ENCODE measurements around the gene PKN1.
"Not testable (repeated sequence)": the region's sequence is repeated elsewhere in the genome, so short reads cannot be mapped to it uniquely, and the experiment has no call there.

PKN1 gene

DNA sequence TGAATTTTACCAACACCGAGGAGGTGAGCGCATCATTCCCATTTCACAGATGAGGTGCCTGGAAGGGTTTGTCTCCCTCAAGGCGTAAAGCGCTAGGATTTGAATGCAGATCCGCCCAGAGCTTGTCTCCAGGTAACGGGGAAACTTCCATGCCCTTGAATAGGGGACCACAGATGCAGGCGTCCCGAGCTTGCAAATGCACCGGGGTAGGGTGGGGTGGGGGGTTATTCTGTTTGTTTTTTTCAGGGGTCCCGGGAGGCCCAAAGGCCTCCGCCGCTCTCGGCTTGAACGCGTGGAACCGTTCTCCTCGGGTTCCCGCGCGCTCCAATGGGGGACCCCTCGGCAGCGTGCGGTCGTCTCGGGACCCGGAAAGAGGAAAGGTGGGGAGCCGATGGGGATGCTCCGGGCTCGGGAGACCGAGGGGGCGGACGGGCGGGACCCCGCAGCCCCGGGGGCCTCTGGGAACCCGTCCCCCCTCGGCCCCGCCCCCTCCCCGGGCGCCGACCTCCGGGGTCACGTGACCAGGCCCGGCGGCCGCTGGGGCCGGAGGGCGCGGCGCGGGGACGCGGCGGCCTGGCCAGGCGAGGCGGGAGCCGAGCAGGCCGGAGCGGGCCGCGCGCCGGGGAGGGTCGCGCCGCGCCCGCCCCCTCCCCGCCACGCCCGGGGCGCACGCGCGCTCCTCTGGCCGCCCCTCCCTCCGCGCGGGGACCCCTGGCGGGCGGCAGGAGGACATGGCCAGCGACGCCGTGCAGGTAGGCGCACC is at the start of gene PKN1:
Gene PKN1, plus strand, starts transcription at position 516 of the 763 bp plus-strand sequence. Its CDS starts 216 bp downstream, at position 732.
- DNase-seq (ENCODE audit: low read depth in 2 of 3, low spot score in 2 of 3), result peak in 1 of 3 experiments; percentile 50

DNA sequence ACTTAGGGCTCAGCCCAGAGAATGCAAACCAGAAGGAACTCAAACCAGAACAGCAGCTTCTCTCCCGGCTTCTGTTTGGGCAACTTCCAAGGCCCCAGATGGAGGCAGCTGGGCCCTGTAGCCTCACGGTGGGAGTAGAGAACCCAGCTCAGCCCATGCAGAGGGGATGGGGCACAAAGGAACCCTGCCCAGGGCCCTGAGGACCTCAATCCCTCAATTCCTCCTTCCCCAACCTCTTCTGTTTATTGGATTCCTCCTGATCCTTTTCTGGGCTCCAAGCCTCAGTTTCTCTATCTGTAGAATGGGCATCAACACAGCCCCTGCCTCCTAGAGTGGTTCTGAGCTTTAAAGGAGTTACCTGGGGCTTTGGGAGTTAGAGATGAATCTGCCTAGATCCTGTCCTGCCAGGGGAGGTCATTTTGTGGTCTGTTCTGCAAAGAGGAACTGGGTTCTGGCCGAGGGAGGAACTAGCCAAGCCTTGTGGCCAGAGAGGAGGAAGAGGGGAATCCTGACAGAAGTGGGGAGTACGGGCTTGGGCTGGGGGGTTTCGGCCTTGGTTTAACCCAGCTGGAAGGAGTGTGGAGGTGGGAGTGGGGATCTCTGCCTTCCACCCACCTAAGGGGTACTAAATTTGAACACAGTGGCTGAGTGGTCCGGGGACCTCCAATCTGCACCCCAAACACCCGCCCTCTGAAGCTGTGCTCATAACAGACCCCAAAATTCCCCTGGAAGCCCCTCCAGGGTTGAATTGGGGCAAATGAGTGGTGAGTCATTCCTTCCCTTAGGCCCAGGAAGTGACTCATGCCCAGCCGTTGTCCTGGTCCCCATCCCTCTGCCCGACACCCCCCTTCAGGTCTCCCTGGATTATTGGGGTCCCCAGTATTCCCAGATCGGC is 49.2 kb upstream of the PKN1 start:
- DNase-seq (ENCODE audit: low read depth in 2 of 3, low spot score in 2 of 3), result peak in 1 of 3 experiments; percentile 51

DNA sequence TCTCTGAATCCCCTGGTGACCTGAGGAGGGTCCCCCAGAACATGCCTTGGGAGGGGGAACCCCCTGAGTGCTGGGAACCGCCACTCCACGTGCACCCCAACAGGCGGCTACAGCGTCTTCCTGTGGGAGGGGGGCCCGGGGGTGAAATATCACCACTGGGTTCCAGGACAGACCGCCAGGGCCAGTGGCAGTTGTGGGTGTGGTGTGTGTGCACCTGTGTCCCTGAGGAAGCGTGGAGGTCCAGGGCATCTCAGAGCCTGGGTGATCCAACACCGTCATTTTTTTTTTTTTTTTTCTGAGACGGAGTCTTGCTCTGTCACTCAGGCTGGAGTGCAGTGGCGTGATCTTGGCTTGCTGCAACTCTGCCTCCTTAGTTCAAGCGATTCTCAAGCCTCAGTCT is 47.6 kb upstream of the PKN1 start:
- DNase-seq (ENCODE audit: low read depth in 2 of 3, low spot score in 2 of 3), result no peak

DNA sequence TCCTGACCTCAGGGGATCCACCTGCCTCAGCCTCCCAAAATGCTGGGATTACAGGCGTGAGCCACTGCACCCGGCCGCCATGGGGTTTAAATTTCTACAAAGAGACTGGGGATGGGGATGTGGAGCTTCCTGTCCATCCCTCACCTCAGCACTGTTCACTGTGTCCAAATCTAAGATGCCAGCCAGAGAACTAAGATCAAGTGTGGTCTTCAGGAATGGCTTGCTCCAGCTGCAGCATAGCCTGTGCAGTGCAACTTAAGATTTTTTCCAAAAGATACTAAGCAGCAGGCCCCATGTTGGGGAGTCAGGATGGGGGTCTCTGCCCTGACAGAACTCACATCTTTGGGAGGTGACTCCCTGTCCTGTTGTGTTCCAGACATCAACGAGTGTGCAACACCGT is 42.6 kb upstream of the PKN1 start:
- DNase-seq (ENCODE audit: low read depth in 2 of 3, low spot score in 2 of 3), result no peak

DNA sequence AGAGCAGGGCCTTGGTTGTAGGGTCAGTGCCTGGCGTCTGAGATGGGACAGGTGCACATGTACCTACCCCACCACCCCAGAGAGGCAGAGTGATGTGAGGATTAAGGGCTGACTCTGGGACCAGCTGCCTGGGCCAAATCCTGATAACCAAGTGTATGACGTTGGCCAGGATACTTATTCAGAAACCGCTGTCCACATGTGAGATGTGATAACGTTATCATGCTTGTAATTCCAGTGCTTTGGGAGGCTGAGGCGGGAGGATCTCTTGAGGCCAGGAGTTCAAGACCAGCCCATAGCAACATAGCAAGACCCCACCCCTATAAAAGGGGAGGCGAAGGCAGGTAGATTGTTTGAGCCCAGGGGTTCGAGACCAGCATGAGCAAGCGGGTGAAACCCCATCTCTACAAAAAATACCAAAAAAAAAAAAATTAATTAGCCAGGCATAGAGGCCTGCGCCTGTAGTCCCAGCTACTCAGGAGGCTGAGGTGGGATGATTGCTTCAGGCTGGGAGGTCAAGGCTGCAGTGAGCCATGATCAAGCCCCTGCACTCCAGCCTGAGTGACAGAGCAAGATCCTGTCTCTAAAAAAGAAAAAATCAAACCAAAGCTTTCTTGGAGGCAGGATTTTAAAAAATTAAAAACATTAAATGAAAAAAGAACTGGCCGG is 41.8 kb upstream of the PKN1 start:
- DNase-seq (ENCODE audit: low read depth in 2 of 3, low spot score in 2 of 3), result no peak

DNA sequence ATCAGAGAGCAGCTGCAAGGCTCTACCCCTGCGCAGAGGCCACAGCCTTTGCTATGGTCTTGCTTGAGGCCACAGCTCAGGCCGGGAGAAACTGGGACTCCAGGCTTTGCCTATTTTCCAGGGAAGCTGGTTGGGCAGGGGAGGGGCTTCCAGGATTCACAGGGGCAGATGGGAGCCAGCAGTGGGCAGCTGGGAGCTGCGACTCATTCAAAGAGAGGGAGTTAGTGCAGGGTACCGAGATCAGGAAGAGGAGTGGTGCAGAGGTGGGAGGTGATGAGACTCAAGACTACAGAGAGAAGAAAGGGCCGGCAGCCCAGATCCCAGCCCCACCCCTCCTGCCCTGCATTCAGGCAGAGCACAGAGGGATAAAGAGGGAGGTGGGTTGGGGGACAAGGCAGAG is 39.8 kb upstream of the PKN1 start:
- DNase-seq (ENCODE audit: low read depth in 2 of 3, low spot score in 2 of 3), result no peak

DNA sequence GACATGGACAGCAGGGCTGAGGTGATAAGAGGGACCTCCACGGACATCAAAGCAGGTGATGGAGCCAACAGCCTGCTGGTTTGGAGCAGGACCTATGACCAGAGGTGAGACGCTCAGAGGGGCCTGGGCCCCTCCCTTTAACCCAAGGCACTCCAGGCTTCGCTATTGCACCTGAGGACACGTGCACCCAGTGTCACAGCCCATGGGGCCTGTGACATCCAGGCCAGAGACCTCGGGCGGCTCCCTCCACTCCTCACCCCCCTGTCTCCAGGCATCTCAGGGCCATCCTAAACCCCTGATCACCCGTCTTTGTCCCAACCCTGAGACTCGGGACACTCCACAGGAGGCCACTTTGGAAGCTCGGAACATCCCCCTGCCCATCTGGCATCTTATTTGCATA is 38.9 kb upstream of the PKN1 start:
- no peak for DNase-seq (ENCODE audit: low read depth in 2 of 3, low spot score in 2 of 3)

DNA sequence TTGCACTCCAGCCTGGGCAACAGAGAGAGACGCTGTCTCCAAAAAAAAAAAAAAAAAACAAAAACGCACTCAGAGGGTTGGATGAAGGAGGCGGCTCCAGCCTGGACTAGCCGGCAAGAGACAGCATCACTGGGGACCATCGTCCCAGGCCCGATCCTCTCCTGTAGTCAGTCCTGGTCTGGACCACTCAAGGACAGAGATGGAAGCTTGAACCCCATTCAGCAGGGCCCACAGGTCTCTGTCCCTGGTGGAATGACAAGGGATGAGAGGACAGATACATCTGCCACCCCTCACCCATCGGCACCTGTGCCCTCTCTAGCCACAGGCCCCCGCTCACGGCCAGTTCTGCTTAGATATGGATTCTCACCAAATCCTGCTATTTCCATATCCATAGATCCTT is 37.8 kb upstream of the PKN1 start:
- no peak for DNase-seq (ENCODE audit: low read depth in 2 of 3, low spot score in 2 of 3)

DNA sequence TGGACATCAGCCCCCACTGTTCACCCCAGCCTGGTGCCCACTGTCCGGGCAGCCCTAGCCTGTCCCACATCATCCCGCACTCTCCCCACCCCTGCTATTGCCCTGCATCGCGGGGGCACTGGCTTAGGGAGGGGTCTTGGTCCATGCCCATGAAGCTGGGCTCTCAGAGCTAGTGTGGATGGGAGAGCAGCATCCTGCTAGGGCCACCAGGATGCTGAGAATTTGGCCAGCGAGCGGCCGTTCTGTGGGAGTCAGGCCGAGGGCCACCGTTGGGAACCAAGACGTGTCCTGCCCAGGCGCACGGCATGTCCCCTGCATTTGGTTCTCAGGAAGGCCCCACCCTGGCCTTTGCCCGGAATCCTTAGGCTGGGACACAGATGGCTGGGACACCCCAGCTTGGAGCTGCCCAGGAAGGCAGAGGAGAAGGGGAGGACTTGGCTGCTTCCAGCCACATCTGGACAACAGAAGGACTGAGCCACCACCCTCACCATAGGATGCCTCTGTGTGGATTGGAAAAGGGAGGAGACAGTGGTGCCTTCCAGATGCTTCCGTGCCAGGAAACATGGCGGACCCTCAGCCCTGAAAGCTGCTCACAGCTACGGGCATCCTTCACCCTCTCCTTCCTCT is 37.3 kb upstream of the PKN1 start:
- no peak for DNase-seq (ENCODE audit: low read depth in 2 of 3, low spot score in 2 of 3)

DNA sequence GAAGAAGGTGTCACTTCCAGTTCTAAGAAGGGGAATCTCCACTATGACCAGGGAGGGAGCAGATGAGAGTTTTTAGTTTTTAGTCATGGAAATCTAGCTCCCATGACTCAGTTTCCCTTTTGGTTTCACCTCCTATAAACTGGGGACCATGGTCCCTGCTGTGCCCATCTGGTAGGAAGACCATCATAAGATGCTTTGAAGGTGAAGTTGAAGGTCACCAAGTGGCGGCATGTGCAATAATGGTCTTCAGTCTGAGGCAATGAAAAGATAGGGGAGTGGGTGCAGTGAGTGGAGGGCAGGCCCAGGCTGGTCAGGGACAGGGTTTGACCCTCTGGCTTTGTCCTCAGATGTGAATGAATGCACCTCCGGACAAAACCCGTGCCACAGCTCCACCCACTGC is 36.4 kb upstream of the PKN1 start:
- not testable (repeated sequence) for DNase-seq (ENCODE audit: low read depth in 2 of 3, low spot score in 2 of 3)

DNA sequence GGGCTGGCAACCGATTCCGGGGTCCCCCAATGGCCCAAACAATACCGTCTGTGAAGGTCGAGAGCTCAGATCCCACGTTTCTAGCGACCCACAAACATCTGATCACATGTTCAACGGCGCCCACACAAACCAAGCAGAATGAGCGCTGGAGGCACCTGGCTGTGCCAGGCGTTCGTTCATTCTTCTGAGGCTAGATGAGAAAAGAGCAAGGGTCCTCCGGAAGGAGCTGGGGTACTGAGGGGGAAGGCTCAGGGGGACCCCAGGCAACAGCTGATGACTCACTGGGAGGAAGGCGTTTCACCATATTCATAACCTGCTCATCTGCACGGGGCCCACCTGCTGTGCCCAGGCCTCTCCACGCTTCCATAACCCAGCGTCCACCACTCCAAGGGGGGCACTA is 35.9 kb upstream of the PKN1 start:
- DNase-seq (ENCODE audit: low read depth in 2 of 3, low spot score in 2 of 3), result not testable (repeated sequence)

DNA sequence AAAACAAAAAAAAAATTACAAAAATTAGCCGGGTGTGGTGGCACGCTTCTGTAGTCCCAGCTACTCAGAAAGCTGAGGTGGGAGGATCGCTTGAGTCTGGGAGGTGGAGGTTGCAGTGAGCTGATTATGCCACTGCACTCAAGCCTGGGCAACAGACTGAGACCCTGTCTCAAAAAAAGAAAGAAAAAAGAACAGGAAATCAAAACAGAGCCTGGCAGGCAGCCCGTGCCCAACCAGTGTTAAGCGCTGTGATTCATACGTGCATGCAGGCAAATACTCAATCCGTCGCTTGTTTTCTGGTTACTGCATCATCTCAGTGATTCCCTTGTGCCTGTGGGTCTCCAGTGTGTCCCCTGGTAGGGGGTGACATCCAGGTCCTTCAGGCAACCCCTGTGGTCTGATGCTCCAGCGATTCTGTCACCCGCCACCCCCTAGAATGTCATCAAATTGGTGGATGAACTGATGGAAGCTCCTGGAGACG is 32.1 kb upstream of the PKN1 start:
- no peak for DNase-seq (ENCODE audit: low read depth in 2 of 3, low spot score in 2 of 3)

DNA sequence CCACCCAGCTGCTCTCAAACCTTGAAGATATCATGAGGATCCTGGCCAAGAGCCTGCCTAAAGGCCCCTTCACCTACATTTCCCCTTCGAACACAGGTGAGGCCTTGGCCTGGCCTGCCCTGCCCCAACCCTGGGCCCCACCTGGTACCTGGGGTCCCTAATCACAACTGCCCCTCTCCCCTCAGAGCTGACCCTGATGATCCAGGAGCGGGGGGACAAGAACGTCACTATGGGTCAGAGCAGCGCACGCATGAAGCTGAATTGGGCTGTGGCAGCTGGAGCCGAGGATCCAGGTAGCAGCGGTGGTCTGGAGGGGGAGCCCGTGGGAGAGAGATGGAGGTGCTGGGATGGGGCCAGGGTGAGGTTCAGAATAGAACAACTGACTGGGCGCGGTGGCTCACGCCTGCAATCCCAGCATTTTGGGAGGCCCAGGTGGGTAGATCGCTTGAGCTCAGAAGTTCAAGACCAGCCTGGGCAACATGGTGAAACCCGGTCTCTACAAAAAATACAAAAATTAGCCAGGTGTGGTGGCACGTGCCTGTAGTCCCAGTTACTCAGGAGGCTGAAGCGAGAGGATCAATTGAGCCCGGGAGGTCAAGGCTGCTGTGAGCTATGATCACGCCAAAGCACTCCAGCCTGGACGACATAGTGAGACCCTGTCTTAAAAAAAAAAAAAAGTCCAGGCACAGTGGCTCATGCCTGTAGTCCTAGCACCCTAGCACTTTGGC is 31.5 kb upstream of the PKN1 start:
- no peak for DNase-seq (ENCODE audit: low read depth in 2 of 3, low spot score in 2 of 3)

DNA sequence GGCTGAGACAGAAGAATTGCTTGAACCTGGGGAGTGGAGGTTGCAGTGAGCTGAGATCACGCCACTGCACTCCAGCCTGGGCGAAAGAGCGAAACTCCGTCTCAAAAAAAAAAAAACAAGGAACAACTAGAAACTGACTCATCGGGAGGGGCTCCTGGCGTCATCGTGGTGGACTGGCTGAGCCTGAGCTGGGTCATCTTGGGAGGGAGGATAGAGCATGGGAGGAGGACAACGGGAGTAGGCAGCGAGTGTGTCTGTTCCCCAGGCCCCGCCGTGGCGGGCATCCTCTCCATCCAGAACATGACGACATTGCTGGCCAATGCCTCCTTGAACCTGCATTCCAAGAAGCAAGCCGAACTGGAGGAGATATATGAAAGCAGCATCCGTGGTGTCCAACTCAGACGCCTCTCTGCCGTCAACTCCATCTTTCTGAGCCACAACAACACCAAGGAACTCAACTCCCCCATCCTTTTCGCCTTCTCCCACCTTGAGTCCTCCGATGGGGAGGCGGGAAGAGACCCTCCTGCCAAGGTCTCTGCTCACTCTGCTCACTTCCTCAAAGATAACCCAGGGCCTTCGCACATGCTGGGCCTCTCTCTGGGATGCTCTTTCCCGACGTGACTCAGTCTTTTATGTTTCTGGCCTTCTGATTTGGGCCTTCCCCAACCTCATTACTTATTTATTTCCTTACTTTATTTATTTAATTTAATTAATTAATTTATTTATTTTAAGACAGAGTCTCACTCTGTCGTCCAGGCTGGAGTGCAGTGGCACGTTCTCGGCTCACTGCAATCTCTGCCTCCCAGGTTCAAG is 30.6 kb upstream of the PKN1 start:
- no peak for DNase-seq (ENCODE audit: low read depth in 2 of 3, low spot score in 2 of 3)

DNA sequence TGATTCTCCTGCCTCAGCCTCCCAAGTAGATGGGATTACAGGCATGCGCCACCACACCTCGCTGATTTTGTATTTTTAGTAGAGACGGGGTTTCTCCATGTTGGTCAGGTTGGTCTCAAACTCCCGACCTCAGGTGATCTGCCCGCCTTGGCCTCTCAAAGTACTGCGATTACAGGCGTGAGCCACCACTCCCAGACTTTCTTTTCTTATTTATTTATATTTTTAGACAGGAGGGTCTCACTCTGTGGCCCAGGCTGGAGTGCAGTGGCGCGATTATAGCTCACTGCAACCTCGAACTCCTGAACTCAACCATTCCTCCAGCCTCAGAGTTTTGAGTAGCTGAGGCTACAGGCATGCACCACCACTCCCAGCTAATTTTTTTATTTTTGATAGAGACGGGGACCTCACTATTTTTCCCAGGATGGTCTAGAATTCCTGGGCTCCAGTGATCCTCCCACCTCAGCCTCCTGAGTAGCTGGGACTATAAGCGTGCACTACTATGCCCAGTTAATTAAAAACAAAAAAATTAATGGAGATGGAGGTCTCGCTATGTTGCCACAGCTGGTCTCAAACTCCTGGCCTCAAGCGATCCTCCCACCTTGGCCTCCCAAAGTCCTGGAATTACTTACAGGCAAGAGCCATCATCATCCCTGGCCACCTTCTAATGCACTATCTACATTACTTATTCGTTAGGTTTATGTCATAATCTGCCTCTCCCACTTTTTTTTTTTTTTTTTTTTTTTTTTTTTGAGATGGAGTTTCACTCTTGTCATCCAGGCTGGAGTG is 29.8 kb upstream of the PKN1 start:
- DNase-seq (ENCODE audit: low read depth in 2 of 3, low spot score in 2 of 3), result not testable (repeated sequence)

DNA sequence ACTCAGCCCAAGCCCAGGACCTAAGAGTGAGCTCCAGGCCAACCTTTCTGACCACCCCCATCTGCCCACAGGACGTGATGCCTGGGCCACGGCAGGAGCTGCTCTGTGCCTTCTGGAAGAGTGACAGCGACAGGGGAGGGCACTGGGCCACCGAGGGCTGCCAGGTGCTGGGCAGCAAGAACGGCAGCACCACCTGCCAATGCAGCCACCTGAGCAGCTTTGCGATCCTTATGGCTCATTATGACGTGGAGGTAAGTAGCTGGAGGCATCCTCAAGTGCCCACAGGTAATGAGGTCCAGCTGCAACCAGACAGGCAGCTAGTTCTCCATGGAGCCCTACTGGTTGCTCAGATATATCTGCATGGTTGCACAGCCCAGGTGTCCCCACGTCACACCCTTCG is 28.8 kb upstream of the PKN1 start:
- DNase-seq (ENCODE audit: low read depth in 2 of 3, low spot score in 2 of 3), result no peak

DNA sequence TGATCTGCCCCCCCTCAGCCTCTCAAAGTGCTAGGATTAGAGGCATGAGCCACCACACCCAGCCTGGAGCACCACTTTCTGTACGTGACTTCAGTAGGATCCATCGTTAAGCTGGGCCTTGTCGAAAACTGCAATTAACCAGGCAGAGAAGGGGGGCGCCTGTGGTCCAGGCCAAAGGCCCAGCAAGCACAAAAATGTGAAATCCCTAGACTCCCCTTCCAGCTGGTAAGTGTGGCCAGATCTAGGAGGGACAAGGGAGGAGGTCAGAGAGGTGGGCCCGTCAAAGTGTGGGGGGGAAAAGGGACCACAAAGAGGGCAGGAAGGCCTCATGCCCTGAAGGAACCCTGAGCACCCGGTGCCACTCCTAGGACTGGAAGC is 27.7 kb upstream of the PKN1 start:
- no peak for DNase-seq (ENCODE audit: low read depth in 2 of 3, low spot score in 2 of 3)

DNA sequence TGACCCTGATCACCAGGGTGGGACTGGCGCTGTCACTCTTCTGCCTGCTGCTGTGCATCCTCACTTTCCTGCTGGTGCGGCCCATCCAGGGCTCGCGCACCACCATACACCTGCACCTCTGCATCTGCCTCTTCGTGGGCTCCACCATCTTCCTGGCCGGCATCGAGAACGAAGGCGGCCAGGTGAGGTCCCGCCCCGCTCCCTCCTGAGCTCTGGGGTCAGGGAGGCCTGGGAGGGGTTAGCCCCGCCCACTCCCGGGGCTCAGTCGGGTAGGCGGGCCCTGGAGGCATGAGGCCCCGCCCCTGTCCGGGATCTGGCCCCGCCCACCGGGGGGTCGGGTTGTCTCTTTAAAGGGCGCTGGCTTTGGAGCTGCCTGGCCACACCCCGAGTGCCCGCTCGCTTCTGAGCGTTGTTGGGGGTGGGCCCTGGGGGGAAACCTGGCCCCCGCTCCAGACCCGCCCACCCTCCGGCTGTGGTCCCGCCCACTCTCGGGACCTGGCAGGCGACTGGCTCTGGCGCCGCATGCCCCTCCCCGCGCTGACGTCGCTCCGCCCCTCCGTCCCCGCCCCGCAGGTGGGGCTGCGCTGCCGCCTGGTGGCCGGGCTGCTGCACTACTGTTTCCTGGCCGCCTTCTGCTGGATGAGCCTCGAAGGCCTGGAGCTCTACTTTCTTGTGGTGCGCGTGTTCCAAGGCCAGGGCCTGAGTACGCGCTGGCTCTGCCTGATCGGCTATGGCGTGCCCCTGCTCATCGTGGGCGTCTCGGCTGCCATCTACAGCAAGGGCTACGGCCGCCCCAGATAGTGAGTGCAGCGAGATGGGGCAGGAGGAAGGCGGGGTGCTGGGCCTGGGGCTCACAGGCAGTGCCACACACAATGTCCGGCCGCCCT is 27.1 kb upstream of the PKN1 start:
- peak; percentile 83 to 86 (median 85) for DNase-seq (ENCODE audit: low read depth in 2 of 3, low spot score in 2 of 3)
